ENCODE measurements around the gene CLDND1.
A peak's percentile ranks its signal among the peaks of the same experiment; 100 is the strongest.
"Not testable (repeated sequence)": the region's sequence is repeated elsewhere in the genome, so short reads cannot be mapped to it uniquely, and the experiment has no call there.

CLDND1 gene

DNA sequence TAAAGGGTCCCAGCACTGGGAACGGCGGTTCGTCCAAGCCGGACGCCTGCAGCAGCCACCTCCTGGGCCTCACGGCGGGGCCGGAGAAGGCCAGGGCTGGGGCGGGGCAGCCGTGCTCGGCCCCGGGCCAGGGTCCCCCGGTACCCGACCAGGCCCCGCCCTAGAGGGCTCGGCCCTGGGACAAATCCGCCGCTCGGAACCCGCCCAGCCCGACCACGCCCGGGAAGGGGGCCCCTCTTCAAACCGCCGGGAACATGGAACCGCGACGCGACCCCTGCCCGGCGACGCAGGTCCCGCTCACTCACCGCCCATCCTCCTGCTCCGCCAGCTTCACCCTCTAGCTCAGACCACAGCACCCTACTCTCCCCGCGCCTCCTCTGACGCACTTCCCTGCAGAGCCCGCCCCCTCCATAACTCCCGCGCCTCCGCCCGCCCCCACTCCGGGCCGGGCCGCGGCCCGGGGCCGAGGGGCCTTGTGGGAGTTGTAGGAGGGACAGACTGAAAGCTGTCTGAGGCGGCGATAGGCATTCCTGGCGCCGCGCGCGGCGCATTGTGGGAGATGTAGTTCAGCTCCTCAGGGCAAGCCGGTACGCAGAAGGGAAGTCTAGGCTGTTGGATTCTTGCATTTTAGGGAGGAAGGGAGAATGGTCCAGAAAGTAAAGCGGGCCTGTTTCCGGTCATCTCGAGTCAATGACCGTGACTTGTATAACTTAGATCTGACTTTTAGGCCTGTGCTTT is at the start of gene CLDND1:
TSS of gene CLDND1 (minus strand) at position 359 of the 738 bp plus-strand sequence. CDS start 1,478 bp downstream, outside the sequence.
- peak; percentile 99 for DNase-seq (ENCODE audit: low spot score)
- peak; percentile 97 for FAIRE-seq

DNA sequence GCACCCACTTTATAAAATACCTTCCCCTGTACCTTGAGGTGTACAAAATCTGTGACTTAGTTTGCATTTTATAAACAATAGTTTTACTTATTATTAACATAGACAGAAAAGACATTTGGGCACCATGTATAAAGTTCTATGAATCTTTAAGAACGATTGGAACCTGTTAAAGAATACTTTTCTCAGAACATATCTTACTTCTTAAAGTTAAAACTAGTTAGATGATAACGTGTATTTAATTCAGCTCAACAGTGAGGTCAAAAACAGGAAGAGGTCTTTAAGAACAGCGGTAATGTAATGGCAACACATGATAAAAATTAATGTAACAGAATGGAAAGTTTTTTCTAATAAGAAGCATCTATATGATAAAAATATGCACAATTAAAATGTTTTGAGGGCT is 45.7 kb upstream of the CLDND1 start:
- DNase-seq (ENCODE audit: low spot score) (no peak), FAIRE-seq (no peak)

GRCh38 chr3:98567666-98568270 is 45.1 kb upstream of the CLDND1 start:
- FAIRE-seq (no peak), DNase-seq (ENCODE audit: low spot score) (no peak)

GRCh38 chr3:98565843-98566242 is 43.1 kb upstream of the CLDND1 start:
- DNase-seq (ENCODE audit: low spot score) = no peak
- FAIRE-seq = no peak

DNA sequence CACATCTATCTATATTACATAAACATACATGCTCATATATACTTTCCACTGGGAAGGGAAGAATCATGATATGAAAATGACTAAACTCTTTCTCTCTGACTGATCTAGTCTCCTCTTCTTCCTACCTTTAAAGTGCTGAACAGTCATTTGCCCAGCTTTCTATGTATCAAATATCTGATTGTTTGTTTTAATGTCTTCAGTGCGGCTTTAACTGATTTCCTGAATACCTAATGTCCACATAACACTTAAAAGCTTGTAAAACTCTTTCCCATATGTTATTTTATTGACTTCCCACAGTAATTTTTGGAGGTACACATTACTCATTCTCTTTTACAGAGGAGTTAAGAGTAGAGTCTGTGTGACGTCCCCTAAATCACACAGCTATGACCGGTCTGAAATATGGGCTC is 42.5 kb upstream of the CLDND1 start:
- DNase-seq (ENCODE audit: low spot score) = no peak
- FAIRE-seq = no peak

DNA sequence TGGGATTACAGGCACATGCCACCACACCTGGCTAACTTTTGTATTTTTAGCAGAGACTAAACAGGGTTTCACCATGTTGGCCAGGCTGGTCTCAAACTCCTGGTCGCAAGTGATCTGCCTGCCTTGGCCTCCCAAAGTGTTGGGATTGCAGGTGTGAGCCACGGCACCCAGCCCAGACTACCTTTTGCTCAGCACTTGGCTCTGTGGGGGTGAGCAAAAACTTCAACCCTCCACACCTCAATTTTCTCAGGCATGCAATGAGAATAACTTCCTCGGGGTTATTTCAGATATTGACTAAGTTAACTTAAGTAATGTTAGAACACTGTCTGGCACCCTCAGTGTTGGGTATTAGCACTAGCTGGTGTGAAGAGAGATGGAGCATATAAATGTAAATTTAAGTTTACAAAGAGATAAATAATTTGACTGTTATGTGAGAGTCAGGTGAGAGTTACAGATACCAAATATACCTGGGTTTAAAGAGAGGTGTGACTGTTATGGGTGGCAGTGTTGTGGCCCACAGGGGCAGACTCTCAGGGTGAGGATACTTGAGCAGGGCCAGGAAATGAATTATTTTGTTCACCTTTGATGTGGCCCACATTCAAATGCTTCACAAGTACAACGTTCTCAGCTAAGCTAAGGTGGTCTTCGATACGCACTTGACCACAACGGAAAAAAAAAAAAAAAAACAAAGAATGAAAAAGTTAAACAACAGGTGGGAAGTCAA is 41.7 kb upstream of the CLDND1 start:
- no peak for FAIRE-seq
- DNase-seq (ENCODE audit: low spot score) = no peak

DNA sequence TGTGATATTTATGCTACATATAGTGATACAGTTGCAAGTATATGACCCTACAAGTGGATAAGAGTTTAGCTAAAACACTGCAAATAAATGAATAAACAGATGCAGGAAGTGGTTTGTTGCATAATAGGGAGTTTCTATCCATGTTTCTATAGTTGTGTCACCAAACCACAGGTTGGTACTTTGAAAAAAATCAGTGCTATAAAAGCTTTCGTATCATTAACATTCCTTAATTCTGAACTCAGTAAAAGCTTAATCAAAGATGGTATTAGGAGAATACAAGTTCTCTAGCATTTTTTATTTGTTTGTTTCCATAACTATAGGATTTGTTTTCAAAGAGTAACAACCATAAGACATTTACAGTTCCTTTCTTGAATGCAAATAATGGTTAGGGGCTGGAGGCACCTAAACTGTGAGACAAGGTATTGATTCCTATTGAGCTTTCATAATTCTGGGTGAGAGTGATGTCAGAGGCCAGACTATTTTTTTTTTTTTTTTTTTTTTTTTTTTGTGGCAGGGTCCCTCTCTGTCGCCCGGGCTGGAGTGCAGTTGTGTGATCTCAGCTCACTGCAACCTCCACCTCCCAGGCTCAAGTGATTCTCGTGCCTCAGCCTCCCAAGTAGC is 41.1 kb upstream of the CLDND1 start:
- DNase-seq (ENCODE audit: low spot score) = peak; percentile 52
- no peak for FAIRE-seq

GRCh38 chr3:98561727-98562521 is 39.2 kb upstream of the CLDND1 start:
- DNase-seq (ENCODE audit: low spot score) (peak; percentile 53), FAIRE-seq (no peak)

- no peak for FAIRE-seq
- DNase-seq (ENCODE audit: low spot score) = no peak
These were observed 38.2 kb upstream of the CLDND1 start for GRCh38 chr3:98560911-98561310.

DNA sequence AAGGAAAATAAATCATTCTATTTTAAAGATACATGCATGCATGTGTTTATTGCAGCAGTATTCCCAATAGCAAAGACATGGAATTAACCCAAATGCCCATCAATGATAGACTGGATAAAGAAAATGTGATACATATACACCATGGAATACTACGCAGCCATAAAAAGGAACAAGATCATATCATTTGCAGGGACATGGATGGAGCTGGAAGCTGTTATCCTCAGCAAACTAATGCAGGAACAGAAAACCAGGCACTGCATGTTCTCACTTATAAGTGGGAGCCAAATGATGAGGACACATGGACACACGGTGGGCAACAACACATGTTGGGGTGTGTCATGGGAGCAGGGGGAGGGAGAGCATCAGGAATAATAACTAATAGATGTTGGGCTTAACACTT is 37.1 kb upstream of the CLDND1 start:
- not testable (repeated sequence) for FAIRE-seq; DNase-seq (ENCODE audit: low spot score)

DNA sequence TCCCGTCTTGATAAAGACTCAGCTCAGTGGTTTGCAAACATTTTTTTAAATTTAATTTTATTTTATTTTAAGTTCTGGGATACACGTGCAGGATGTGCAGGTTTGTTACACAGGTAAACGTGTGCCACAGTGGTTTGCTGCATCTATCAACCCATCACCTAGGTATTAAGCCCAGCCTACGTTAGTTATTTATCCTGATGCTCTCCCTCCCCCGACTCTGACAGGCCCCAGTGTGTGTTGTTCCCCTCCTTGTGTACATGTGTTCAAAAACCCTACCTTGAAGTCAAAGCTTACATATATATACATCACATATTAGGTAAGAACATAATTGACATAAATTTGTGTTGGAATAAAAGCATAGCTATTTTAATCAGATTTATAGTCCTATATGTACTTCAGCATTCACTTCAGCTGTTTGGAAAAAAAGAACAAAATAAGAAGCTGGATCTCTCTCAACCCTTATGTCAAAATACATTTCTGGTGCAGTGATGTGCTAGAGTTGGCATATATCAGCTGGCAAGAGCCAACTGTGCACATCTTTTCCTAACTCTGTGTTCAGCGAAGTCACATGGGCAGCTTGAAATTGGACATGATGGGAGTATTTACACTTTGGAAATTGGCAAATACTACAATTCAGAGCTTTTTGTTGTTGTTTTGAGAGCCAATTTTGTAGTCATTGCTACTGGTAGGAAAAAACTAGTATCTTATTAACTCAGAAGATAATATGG is 35.6 kb upstream of the CLDND1 start:
- FAIRE-seq (no peak), DNase-seq (ENCODE audit: low spot score) (no peak)

DNA sequence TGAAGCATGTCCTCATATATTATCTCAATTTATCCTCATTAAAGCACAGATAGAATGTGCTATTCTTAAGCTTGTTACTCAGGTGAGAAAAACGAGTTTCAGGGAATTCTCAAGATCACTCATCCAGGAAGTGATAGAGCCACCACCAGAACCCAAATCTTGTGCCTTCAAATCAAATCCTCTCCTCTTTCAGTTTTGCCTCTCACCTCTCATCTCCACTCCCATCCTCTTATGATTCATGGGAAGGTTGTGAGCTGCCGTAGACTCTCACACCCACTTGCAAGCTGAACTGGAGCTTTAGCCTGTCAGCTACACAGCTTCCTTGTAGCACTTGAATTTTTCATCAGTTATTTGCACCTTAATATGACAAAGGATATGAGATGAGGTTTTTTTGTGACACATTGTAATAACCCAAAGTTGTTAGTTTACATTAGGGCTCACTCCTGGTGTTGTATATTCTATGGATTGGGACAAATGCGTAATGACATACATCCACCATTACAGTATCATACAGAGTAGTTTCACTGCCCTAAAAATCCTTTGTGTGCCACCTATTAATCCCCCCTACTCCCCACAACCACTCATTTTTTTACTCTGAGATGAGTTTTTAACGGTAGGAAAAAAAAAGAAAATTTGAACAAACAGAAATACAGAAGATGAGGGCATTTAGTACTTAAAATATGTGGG is 34.8 kb upstream of the CLDND1 start:
- FAIRE-seq (no peak), DNase-seq (ENCODE audit: low spot score) (no peak)

DNA sequence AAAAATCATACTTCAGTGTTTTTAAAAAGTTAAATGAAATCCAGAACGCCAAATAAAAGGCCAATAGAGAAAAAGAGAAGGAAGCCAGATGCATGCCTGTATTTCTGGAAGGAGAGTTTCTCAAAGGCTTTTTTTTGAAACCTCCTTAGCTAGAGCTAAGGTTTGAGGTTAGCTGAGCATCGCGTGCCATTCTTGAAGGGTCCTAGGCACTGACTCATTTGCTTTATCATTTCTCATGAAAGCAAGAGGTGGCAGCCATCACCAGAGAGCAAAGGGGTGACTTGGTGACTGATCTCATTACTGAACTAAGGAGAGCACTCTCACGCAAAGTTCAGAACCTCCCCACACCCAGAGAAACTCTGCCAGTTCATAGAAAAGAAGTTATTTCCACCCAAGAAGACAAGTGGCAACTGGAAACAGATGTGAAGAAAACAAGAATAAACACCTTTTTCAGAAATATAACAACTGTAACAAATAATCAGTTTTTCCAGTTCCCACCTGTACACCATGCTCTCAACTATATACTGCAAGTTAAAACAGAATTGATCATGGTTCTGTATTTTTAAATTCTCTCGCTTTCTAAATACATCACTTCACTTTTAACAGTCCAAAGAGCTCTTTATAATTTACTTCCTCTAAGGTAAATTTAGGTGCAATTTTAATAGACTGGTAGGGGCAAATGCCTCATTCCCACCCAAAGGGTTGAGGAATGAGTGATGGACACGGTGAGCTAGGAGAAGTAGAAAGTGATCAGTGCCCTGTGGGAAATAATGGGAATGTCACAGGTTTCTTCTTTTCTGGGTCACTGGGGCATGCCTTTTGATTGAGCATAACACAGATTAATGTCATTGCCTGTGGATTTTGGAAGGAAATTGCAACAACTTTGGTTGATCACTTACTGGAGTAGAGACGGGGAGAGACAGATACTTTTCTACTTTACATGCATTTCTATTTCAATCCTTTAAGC is 33.7 kb upstream of the CLDND1 start:
- FAIRE-seq (no peak), DNase-seq (ENCODE audit: low spot score) (no peak)

- FAIRE-seq (no peak), DNase-seq (ENCODE audit: low spot score) (no peak)
These were observed 32.3 kb upstream of the CLDND1 start for GRCh38 chr3:98555025-98555379.

- no peak for FAIRE-seq
- no peak for DNase-seq (ENCODE audit: low spot score)
These were observed 31.9 kb upstream of the CLDND1 start for GRCh38 chr3:98554580-98554979.

DNA sequence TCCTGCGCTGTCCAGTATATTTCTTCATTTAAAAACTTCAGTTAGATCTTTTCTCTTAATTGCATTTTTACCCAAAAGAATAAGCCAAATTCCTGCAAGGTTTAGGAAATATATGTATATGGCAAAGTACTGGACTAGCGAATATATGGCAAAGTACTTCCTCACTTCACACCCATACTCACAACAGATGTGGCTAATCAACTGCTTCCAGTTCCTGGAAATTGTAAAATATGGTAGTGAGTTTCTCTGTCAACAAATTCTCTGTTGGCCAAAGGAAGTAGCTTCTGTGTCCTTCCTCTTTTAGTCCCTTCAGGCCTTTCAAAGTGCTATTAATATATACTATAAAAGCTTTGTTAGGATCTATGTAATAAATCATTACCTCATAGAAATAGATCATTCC is 31.1 kb upstream of the CLDND1 start:
- DNase-seq (ENCODE audit: low spot score) (no peak), FAIRE-seq (no peak)

DNA sequence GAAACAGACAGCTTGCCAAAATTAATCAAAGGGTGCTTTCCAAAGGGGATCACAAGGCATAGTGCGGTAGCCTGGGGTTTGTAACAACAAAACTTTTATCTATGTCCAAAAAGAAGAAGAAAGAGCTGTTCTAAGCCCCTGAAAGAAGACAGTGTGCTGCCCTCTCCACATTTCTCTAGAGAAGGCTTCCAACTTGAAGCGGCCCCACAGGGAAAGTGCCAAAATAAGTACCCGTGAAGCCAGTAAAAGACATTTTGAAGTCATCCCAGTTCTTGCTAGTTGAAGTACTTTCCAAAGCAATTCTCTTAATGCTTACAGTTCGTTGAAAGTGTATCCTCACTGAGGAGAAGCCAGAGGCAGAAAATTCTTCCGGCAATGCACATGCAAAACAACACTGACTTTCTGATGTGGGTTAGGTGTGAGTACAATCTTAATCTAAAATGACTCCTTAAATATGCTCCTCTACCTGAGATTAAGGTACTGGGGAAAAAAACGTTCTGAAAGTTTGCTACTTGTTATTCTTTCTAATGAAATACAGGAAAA is 30.4 kb upstream of the CLDND1 start:
- DNase-seq (ENCODE audit: low spot score) (no peak), FAIRE-seq (no peak)

DNA sequence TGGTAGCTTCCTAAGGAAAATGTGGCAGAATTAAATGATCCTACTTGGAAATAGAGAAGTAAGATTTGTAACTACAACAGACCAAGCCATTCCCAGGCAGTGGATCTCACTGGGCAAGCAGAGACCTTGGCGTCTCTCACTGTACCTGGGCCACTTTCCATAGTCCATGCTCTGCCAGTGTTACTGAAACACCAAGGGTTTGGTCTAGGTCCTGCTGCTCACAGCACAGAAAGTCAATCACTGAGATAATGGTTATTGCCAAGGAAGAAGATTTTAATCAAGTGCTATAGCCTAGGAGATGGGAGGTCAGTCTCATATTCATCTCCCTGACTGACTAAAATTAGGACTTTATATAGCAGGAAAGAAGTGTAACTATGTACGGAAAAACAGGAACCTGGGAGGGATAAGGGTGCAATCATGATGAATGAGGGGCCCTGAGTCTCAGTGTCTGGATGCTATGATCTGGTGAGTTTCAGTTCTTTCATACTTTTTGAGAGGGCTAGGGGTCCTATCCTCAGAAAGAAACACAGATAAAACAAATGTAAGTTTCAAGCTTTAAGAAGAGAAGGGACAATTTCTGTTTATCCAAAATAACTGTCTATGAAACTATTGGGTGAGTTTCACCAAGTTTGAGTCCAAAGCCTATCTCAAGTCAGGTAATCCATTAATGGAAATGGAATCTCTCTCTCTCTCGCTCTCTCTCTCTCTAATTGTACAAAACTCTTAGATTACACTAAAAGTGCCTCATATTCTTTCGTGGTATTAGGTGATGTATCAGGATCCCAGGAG is 29.7 kb upstream of the CLDND1 start:
- FAIRE-seq = no peak
- DNase-seq (ENCODE audit: low spot score) = no peak
